Measurements from ENCODE around the gene MYBPH. TPM values are rescaled to one million over a fixed set of nuclear protein-coding genes. Genes with fewer than 3 reads are reported as not detected.

MYBPH gene
- total and polyA plus RNA-seq, 2 of the 13 experiments (the other 11 are each of a cell fraction or from before 2014, with no cell fraction given): not detected

- no peak for TF ChIP-seq ZNF280B (CRISPR knock-in tag; IDR thresholded peaks at IDR 0.05; ENCODE audit: borderline replicate concordance)
- peak; percentile 95 for TF ChIP-seq ZNF652 (CRISPR knock-in tag; IDR thresholded peaks at IDR 0.05; ENCODE audit: borderline replicate concordance, low read depth)
- TF ChIP-seq ZZZ3 (CRISPR knock-in tag; IDR thresholded peaks at IDR 0.05; ENCODE audit: borderline replicate concordance): no peak
- no peak for TF ChIP-seq ZNF354B (CRISPR knock-in tag; IDR thresholded peaks at IDR 0.05)
- no peak for TF ChIP-seq ZSCAN21 (CRISPR knock-in tag; IDR thresholded peaks at IDR 0.05; ENCODE audit: borderline replicate concordance)
- TF ChIP-seq CENPX (CRISPR knock-in tag; IDR thresholded peaks at IDR 0.05): no peak
- no peak for TF ChIP-seq ZFP36L1 (CRISPR knock-in tag; IDR thresholded peaks at IDR 0.05)
- no peak for TF ChIP-seq KDM2A (CRISPR knock-in tag; IDR thresholded peaks at IDR 0.05; ENCODE audit: borderline replicate concordance, low read depth)
- no peak for TF ChIP-seq ZNF782 (CRISPR knock-in tag; IDR thresholded peaks at IDR 0.05; ENCODE audit: borderline replicate concordance)
- peak; percentile 60 for TF ChIP-seq NR2F6 (IDR thresholded peaks at IDR 0.05)
- TF ChIP-seq NR2F6 (CRISPR knock-in tag; IDR thresholded peaks at IDR 0.05): peak; percentile 38; the same call in 1 of the 2 replicates
- TF ChIP-seq SCMH1 (CRISPR knock-in tag; IDR thresholded peaks at IDR 0.05; ENCODE audit: borderline replicate concordance): no peak
- no peak for TF ChIP-seq NFYB (CRISPR knock-in tag; IDR thresholded peaks at IDR 0.05)
- no peak for TF ChIP-seq NR2F1 (CRISPR knock-in tag; IDR thresholded peaks at IDR 0.05)
- no peak for TF ChIP-seq TAF1 (CRISPR knock-in tag; IDR thresholded peaks at IDR 0.05)
- no peak for TF ChIP-seq RARG (CRISPR knock-in tag; IDR thresholded peaks at IDR 0.05; ENCODE audit: low read depth)
- TF ChIP-seq REPIN1 (CRISPR knock-in tag; IDR thresholded peaks at IDR 0.05; ENCODE audit: borderline replicate concordance, low read depth): no peak
- TF ChIP-seq MLX (CRISPR knock-in tag; IDR thresholded peaks at IDR 0.05): no peak
- TF ChIP-seq ZNF292 (CRISPR knock-in tag; IDR thresholded peaks at IDR 0.05; ENCODE audit: borderline replicate concordance, low read depth): no peak
- TF ChIP-seq THAP9 (CRISPR knock-in tag; IDR thresholded peaks at IDR 0.05; ENCODE audit: borderline replicate concordance): no peak
- TF ChIP-seq TCF7L2 (IDR thresholded peaks at IDR 0.05; ENCODE audit: low read depth, low read length): no peak
- TF ChIP-seq KLF9 (CRISPR knock-in tag; IDR thresholded peaks at IDR 0.05; ENCODE audit: low read depth): no peak
- no peak for TF ChIP-seq RBM22 (optimal IDR thresholded peaks at IDR 0.05; ENCODE audit: low read length)
- TF ChIP-seq FOXO1 (CRISPR knock-in tag; IDR thresholded peaks at IDR 0.05): peak; percentile 22; the same call in 1 of the 2 replicates
- no peak for TF ChIP-seq ZBTB38 (CRISPR knock-in tag; IDR thresholded peaks at IDR 0.05)
- no peak for TF ChIP-seq ZNF7 (CRISPR knock-in tag; IDR thresholded peaks at IDR 0.05)
- no peak for TF ChIP-seq TRAFD1 (CRISPR knock-in tag; IDR thresholded peaks at IDR 0.05; ENCODE audit: borderline replicate concordance)
Observed at GRCh38 chr1:203210988-203211387, 35.4 kb upstream of the MYBPH start (continued).

Measured in HepG2 (cell line).